Stimulated activated naive CD4-positive, alpha-beta T cell treated with Interleukin-2 at 50 U/mL for 16 hours (primary cell): ENCODE measurements around the gene DCTN4.
"Not testable (repeated sequence)": the region's sequence is repeated elsewhere in the genome, so short reads cannot be mapped to it uniquely, and the experiment has no call there.

Experiments used
- DNase-seq: peaks from one replicate; lab custom pipeline; 2025; lab: John Stamatoyannopoulos, UW

Gene DCTN4

DNA sequence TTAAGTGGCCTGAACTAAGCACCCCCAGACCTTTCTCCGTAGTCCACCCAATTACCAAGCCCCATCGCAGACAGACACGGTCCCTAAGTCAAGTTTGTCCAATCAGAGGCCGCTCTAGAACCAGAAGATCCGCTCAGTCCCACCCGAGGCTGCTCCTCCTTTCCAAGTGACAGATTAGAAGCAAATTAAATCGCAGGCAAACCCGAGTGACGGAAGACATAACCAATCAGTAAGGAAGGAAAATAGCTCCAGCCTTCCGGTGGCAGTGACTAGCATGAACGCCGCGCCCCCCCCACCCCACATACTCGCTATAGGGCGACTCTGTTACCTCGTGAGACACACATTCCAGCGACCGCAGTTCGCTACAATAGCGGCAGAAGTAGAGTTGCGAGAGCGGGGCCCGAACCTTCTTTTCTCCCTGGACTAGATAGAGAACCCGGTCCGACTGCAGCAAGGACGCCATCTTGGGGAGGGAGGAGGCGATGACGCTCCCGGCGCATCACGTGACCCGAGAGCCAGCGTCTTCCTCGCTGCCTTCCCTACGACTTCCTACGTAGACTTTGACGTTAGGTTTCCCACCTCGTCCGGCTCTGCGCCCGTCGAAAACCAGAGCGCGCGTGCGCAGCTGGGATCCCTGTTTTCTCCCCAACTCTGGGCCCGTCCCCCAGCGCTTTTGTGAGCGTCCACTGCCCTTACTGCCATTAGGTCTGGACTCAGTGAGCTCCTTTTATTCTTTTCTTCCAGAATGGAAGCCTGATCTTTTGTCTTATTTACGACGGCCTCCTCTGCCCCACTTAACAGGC, at the start of gene DCTN4:
DCTN4 (minus strand) TSS at position 487 of the 803 bp plus-strand sequence; CDS start at position 463, 24 bp downstream.
- peak; percentile 92 for DNase-seq

DNA sequence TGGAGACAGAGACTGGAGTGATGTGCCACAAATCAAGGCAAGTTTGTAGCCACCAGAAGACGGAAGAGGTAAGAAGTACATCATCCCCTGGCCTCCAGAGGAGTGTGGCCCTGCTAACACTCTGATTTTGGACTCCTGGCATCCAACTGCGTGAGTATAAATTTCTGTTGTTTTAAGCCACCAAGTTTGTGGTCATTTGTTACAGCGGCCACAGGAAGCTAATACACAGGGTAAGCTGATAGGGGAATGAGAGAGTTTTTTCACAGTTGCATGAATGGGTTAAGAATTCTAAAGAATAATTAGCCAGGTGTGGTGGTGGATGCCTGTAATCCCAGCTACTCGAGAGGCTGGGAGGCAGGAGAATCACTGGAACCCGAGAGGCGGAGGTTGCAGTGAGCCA, 45.6 kb upstream of the DCTN4 start:
- no peak for DNase-seq

DNA sequence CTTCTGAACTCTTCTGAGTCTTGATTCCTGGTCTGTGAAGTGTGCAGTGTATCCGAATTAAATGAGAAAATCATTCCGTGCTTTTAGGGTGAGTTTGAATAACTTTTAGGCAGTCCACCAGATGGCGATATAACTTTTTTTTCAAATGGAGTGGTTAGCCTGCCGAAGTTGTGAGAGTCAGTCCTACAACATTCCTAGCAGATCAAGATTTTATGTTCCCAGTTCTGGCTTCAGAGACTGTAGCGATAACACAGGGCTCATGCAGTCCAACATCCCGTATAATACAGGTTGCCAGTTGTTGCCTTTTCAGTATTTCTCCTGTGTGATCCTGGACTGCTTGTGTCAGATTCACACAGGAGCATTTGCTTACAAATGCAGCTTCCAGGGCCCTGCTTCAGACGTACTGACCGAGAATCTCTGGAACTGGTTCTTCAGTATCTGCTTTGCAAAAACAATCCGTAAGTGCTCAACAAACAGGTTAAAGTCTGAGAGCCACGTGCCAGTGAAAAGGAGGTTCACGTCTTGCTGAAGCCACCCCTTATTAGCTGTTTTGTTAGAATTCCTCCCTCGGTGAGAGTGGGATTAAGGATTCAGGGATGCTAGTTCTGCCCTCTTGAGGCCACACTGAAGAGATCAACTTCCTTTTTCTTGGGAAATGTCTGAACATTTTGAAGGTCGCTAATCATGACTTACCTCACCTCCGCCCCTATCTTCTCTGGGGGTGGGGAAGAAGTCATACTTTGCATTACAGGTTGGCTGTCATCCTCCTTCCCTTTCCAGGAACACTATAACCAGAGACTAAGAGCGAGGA, 42.5 kb upstream of the DCTN4 start:
- DNase-seq, result no peak

DNA sequence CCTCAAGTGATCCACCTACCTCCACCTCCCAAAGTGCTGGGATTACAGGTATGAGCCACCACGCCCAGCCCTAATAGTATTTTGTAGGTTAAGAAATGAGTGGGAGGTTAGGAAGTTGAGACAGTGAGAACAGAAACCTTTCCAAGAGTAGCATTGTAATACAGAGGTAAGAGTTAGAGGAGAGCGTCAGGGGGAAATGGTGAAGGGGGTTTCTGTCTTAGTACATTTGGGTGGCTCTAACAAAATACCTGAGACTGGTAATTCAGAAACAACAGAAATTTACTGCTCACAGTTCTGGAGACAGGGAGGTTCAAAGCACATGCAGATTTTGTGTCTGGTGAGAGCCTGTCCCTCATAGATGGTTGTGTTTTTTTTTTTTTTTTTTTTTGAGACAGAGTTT, 38.6 kb upstream of the DCTN4 start:
- no peak for DNase-seq

DNA sequence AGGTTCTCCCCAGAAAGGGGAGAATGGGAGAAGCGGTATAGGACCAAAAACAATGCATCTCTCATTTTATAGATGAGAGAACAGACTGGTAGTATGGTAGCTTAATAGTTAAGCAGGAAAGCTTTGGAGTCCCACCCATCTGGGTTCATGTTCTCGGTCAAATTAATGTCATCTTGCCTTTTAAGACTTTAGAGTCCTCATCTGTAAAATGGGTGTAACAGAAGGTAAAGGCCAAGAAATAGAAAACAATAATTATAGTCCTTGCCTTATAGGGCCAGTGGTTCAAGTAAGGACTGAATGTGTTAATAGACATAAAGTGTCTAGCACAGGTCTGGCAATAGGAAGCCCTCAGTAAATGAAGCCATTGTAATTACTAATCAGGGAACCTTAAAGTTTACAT, 36.1 kb upstream of the DCTN4 start:
- no peak for DNase-seq

DNA sequence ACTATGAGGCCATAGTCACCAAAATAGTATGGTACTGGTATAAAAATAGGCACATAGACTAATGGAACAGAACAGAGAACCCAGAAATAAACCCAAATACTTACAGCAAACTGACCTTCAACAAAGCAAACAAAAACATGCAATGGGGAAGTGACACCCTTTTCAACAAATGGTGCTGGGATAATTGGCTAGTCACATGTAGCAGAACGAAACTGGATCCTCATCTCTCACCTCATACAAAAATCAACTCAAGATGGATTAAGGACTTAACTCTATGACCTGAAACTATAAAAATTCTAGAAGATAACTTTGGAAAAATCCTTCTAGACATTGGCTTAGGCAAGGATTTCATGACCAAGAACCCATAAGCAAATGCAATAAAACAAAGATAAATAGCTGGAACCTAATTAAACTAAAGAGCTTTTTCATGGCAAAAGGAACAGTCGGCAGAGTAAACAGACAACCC, 34.6 kb upstream of the DCTN4 start:
- not testable (repeated sequence) for DNase-seq

DNA sequence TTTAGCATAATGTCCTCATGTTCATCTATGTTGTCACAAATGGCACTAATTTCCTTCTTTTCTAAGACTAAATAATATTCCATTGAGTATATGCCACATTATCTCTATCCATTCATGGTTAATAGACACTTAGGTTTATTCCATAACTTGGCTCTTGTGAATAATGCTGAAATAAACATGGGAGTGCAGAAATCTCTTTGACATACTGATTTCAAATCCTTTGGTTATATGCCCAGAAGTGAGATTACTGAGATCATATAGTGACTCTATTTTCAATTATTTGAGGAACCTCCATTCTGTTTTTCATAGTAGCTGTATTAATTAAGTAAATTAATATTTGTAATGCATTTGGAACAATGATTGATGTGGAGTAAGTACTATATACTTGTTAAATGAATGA, 32.7 kb upstream of the DCTN4 start:
- no peak for DNase-seq

DNA sequence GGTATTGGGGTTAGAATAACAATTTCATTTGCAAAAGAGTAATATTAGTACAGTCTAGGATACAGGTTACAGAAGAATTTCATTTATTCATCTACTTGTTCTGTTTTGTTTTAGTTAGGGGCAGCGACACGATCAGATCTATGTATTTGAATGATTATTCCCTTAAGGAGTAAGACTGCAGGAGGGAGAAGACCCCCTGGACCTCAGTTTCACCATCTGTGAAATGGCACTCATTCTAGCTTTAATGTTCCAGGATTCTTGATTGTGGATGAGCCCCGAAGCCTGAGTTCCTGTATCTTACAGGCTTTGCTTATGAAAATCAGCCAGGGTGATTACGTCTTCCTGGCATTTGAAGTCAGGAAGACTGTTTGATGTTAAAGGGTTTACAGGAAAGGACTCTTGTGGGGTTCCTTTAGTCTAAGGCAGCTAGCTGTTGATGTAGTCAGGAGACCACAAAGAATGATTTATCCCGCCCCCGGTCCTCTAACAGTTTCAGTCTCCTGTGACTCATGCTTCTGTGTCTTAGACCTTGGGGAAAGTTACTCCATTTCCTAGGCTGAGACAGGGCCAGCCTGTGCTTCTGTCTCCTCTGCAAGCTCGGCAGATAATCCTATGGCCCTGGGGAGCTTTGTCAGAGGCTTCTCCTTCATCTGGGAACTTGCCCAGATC, 31.3 kb upstream of the DCTN4 start:
- DNase-seq, result peak; percentile 76

DNA sequence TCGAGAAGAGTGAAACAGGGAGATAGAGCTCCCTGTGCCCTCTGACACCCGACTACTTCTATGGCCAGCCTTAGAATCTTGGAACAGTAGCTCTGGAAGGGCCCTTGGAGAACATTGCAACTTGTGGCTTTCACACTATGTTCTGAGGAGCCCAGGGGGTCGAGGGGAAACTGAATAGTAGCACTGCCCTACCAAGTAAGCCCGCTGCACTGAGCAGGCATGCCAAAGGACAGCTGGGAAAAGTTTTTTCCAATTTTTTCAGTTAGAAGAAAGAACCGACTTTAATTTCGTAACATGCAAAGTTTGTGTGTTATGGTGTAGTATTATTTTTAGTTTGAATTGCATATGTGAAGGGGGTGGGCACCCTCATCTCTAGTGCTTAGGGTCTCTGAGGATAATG, 30.6 kb upstream of the DCTN4 start:
- no peak for DNase-seq

DNA sequence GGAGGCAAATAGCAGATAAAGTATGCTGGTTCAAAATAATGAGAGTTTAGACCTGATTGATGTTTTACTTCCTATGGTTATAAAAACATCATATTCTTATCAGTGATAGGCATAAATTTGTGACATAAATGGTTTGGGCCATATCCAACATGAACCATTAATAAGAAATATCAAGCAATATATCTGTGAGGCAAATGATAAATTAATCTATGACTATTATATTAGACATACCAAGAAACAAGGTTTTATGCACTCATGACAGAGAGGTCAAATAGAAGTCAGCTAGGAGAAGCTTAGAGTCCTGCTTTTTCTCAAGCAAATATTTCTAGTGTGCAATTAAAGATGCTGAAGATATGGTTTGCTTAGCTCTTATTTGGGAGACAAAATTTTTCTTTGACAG, 30.2 kb upstream of the DCTN4 start:
- DNase-seq, result no peak

DNA sequence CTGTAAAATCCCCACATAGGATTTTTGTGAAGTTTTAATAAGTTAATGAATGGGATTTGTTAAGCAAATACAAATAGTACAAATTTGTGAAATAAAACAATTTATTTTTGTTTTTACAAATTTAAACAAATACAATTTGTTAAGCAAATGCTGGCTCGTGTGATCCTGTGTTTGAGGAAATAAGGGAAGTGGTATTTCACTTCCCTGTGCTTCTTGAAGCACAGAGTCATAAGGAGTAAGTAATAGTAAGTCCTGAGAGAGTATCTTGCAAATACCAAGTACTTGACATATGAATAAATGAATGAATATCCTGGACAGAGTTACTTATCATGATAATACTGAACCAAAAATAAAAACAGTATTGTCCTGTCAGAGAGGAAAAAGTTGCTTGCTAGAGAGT, 28.8 kb upstream of the DCTN4 start:
- DNase-seq, result no peak

DNA sequence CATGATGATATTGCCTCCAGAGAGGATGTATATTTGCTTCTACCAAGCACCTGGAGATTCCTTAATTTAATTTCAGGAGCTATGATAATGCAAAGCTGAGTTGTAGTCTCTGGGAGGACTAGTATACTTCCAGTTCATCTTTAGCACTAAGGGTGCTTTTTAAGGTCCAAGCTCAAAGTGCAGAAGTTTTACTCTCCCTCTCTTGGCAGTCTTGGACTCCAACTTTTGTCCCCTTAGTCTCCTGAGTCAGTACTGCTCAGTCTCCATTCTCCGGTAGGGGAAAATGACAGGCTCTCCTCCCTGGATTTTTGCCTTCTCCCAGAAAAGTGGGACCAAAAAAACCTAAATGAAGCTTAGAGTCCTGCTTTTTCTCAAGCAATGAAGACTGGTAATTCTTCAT, 28.1 kb upstream of the DCTN4 start:
- no peak for DNase-seq

DNA sequence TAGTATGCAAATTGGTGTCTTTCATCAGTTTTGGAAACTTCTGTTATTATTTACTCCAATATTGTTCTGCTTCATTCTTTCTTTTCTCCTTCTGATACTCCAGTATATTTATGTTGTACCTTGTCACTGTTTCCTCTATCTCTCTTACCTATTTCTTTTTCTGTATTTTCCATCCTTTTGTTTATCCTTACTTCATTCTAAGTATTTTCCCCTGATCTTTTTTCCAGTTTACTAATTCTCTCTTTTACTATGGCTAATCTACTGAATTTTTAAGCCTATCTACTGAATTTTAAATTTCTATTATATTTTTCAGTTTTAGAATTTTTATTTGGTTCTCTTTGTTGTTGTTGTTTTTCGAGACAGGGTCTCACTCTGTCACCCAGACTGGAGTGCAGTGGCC, 27.1 kb upstream of the DCTN4 start:
- DNase-seq, result no peak

DNA sequence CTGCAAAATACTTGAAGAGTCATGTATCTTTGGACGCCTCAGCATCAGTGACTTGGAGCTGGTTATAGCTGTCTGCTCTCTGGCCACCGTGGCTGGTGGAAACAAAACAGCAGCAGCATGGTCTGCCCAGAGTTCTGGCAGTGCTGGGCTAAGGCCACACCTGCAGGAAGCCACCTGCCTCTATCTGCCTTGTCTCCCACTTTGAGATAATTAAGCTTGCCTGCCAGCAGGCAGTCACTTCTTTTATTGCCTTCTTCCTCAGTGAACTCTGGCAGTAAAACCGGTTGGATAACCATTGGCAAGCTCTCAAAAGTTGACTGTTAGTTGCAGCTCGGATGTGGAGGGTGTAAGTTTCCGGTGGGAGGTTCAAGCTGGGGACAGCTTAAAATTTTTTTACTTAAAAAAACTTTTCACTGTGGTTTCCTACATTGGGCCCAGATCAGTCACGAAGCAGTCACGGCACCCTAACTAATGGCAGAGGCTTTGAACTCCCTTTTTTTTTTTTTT, 24.7 kb upstream of the DCTN4 start:
- peak; percentile 66 for DNase-seq

DNA sequence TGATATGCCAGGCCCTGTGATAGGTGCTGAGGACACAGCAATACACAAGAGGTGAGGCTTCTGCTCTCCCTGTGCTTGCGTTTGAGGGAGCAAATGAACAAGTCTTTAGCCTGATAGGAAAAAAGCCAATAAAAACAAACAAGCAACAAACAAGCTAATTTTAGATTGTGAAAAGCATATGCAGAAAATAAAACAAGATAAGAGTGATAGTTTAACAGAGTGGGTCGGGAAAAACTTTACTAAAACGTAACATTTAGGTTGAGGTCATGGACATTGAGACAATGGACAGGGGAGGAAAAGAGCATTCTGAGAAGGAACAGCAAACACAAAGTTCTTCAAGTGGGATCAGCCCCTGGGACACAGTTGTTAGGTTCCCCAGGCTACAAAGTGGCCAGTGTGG, 24.0 kb upstream of the DCTN4 start:
- DNase-seq, result no peak

DNA sequence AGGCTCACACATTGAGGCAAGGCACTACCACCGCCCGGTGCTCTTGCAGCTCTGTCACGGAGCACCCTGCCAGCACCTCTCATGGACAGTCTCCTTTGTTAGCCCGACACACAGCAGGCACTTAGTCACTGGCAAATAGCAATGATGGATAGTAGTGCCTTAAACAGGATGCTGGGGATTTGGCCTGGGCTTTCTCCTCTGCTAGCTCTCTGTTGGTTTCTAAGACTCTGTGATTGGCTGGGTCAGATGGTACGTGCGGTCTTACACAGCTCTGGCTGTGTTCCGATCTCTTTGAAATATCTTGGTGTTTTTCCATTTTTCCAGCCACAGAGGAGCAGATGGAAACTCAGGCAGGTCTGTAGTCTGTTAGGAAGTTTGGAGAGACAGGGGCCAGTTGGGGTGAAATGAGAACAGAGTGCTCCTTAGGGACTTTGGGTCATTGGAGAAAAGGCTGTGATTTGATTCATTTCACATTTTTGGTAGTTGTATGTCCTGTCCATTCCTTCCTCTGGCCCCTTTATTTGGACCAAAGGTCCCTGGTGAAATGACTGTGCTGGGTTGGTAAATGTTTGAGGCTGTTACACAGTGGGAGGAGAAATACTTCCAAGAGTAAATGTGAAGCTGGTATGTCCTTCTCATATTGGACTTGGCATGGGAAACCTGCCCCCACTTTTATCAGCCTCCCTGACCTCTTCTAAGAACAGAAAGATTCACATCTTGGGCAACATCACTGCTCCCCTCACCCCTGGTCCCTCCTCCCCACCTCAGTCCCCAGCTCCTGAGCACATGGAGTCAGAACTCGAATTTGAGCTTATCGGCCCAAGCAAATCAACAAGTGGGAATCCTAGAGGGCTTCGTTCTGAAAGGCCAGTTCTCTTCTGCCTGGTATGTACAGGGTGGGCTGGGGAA, 23.1 kb upstream of the DCTN4 start:
- no peak for DNase-seq

DNA sequence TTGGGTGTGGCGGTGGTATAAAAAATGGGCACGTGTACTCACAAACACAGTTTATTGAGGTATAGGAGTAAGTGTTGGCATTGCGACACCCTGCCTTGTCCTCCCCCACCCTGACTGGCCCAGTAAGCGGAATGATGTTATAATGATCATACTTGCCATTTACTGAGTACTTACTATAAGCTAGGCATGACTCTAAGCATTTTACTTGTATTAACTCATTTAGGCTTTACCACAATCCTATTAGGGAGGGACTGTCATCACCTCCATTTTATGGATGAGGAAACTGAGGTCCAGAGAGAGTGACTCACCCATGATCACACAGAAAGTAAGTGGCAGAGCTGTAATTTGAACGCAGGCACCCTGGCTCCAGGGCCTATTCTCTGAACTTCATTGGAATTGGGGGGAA, 22.0 kb upstream of the DCTN4 start:
- no peak for DNase-seq

DNA sequence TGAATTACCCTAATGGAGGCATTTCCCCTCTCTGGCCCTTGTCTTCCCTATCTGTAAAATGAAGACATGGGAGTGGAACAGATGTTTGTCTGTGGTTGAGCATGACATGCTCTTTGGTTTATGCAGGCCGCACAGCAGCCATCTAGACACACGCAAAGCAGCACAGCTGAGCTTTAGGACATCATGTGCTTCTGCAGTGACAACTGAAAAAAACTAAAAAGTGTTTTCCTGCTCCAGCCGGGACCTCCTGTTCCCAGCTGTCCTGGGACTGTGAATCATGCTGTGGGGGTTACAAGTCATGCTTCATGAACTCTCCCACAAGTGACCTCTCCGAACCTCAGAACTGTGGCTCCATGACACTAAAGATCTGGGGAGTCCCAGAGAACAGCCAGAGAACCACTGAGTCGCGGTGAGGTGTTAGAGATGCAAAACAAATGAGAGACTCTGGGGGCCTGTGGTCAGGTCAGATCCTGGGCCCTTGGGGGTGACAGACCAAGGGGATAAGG, 21.4 kb upstream of the DCTN4 start:
- no peak for DNase-seq

DNA sequence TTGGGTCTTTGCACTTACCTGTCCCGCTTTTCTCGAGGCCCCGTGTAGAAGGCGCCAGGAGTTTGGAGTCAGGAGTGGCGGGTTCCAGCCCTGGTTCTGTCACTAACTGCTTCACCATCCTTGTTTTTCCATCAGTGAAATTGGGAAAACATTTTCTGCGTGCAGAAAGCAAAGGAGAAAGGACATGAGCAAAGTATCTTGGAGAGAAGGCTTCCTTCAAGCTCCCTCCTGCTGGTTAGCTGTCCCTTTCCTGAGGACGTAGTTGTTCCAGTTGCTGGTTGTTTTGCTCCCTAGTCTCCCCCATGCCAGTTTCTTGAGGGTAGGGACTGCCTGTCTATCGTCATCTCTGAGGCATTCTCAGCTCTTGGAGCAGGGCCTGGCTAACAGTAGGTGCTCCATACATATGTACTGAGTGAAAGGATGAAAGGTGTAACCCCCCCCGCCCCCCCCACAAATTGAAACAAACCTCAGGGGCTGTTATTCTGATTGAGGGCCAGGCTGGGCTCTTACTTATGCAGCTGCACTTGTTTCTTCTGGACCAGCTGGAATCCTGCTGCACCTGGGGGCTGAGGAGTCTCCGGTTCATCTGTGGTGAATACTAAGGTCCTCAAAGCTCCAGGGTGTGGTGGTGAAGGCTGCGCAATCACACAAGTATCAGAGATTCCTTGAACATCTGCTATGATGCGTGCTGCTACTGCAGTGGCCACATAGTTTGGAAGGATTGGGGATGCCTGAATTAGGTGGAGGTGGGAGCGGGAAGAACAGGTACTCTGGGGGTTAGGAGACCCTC, 20.8 kb upstream of the DCTN4 start:
- no peak for DNase-seq
